Activated CD4-positive, alpha-beta T cell treated with anti-CD3 and anti-CD28 coated beads for 36 hours (primary cell): Measurements from ENCODE around the gene PRDM16. TPM values are rescaled to one million over a fixed set of nuclear protein-coding genes. Genes with fewer than 3 reads are reported as not detected.
A peak's percentile ranks its signal among the peaks of the same experiment; 100 is the strongest.

ENCODE experiments used
- ATAC-seq: fragments of 200-7000 bp; cut with Tn5 transposase; one replicate; pipeline ENCODE4 v1.10.0; 2021; ENCODE audit warnings: mild to moderate bottlenecking, moderate library complexity
- CTCF ChIA-PET: fragments of 350-600 bp; sonication (Branson Sonifier 250); formaldehyde crosslinking; loops from one replicate; lab custom pipeline; 2021; ENCODE audit warnings: antibody characterized with exemption; lab: Charles Lee
- POLR2A ChIA-PET: fragments of 350-600 bp; sonication (Branson Sonifier 250); formaldehyde crosslinking; loops from one replicate; lab custom pipeline; 2021; ENCODE audit warnings: antibody characterized with exemption, inconsistent platforms; lab: Charles Lee
- DNase-seq: peaks from one replicate; pipeline ENCODE4 v3.0.0-alpha.2; 2020
- H3K27ac Mint-ChIP-seq: one replicate; pipeline ENCODE4 v1.8.0; 2021; ENCODE audit warnings: mixed read lengths
- H3K27me3 Mint-ChIP-seq: one replicate; pipeline ENCODE4 v1.8.0; 2021; ENCODE audit warnings: mixed read lengths
- H3K36me3 Mint-ChIP-seq: one replicate; pipeline ENCODE4 v1.8.0; 2021; ENCODE audit warnings: low read depth, mixed read lengths
- H3K4me1 Mint-ChIP-seq: one replicate; pipeline ENCODE4 v1.8.0; 2021; ENCODE audit warnings: mixed read lengths
- H3K4me3 Mint-ChIP-seq: one replicate; pipeline ENCODE4 v1.8.0; 2021; ENCODE audit warnings: mild to moderate bottlenecking, moderate library complexity, mixed read lengths
- H3K9me3 Mint-ChIP-seq: one replicate; pipeline ENCODE4 v1.8.0; 2021; ENCODE audit warnings: low read depth, mixed read lengths
- intact Hi-C, 2 experiments: fragments of 100-400 bp; cut with DNase I in 1 of 2; cut with micrococcal nuclease in 1 of 2; formaldehyde crosslinking; loops; one replicate each; pipeline versions ENCODE4 v1.14.2 to v1.15.1; 2022 to 2024; cut with DNase I, micrococcal nuclease
- total RNA-seq, 2 experiments: library from RNA; stranded (reverse); gene quantifications; one replicate each; pipeline ENCODE4 v1.2.3, GENCODE V29; 2021

PRDM16 gene
- total RNA-seq, 2 experiments from 2014 or later, result 0.32 TPM; not detected in 1

DNA sequence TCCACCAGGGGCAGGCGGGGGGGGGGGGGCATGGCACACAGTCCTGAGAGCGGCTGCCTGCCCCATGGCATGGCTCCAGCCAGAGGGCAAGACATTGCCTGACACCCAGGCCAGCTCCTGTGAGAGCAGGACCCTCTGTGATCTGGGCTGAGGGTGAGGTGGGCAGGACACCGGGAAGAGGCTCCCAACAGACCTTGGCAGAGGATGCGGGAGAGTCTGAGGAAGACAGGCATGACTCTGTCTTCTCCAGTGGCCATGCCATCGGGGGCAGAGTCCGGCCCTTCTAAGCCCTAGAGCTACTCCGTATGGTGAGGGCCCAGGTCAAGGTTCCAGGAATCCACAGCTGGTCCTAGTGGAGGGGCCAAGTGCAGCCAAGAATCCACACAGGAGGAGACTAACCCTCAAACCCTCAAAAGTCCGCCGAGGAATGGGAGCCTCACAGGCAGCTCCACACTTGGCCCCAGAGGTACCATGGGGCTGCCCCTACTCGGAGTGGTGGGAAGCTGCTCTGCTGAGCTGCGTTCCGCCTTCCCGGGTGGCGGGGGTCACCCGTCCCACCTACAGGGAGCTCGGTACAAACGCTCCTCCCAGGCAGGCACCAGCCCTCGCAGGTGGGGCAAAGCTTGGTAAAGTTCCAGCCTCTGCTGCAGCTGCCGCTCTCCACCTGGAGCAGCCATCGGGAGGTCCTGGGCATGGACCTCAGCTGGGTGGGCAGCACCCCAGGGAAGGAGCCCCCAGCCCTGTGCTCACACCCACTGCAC lies 41.2 kb upstream of the PRDM16 start:
- Mint-ChIP-seq H3K27me3 (no peaks in the 10 kb centered on the region), H3K9me3 (no peaks in the 10 kb centered on the region), H3K27ac (no peak overlapping the region), H3K36me3 (no peaks in the 10 kb centered on the region), H3K4me1 (peaks cover 8% of the 10 kb centered on the region), H3K4me3 (no peak overlapping the region)
- ChIA-PET POLR2A (no interaction called here), CTCF (no interaction called here)
- intact Hi-C loops, result no loop called here
- ATAC-seq (no peak), DNase-seq (no peak)

GRCh38 chr1:3028531-3029282 lies 40.3 kb upstream of the PRDM16 start:
- Mint-ChIP-seq H3K27me3 (no peaks in the 10 kb centered on the region), H3K36me3 (no peaks in the 10 kb centered on the region), H3K9me3 (no peaks in the 10 kb centered on the region), H3K27ac (no peak overlapping the region), H3K4me3 (no peak overlapping the region), H3K4me1 (peaks cover 18% of the 10 kb centered on the region)
- ChIA-PET POLR2A (no interaction called here), CTCF (interaction anchor here (0.6 kb wide), 1 partner anchor 400 kb away, joined by 3 read pairs; no protein-coding TSS in a partner anchor)
- no peak for DNase-seq
- intact Hi-C loops, result no loop called here
- ATAC-seq, result no peak

DNA sequence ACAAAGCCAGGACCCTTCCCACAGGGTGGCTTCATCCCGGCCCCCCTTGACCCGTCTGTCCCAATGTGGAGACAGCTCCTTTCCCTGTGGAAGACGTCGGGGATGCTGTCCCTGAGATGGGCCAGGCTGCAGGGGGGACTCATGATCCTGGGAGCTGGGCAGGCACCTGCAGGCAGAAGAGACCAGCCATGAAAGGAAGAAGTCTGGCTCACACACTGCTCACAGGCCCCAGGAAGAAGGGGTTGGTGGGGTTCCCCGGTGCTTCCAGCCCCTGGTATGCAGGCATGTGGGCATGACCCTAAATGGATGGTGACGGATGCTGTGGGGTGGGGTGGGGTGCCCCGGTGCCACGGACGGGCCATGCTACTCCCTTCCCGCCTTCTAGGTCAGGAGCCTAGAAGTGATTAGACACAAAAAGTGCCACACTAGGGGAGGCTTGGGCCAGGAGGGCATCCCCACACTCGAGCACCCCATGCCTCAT lies 39.5 kb upstream of the PRDM16 start:
- Mint-ChIP-seq H3K36me3 (no peaks in the 10 kb centered on the region), H3K9me3 (no peaks in the 10 kb centered on the region), H3K27me3 (no peaks in the 10 kb centered on the region), H3K4me1 (peaks cover 20% of the 10 kb centered on the region), H3K4me3 (no peak overlapping the region), H3K27ac (no peak overlapping the region)
- ChIA-PET POLR2A (no interaction called here), CTCF (no interaction called here)
- intact Hi-C loops, result no loop called here
- DNase-seq (no peak), ATAC-seq (no peak)

DNA sequence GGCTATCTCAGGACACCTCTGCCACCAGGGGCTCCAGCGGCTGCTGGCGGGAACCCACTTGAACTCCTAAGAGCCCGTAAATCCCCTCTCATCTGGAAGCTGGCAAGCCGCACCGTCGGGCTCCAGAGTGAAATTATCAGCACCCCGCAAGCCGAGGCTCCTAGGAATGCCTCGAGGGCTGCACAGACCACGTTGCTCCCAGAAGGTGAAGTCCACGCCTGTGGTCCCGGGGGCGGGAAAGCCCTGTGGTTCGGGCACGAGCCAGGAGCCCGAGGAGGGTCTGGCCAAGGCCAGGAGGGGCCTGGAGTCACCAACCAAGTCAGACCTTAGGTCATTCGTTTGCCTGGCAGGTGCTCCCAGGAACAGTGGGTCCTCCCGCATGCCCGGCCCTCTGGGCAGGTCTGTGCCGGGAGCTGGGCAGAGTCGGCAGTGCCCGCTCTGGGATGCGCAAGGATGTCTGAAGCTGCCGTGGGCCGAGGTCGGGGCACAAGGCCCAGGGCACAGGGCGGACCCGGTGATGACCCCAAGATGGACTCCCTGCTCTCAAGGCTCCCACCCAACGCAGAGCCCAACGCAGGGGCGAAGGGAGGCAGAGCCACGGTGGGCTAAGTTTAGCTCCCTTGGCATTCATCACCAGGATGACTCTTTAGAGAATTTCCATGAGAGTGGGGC lies 38.9 kb upstream of the PRDM16 start:
- H3K4me1 Mint-ChIP-seq, result peaks cover 20% of the 10 kb centered on the region
- no peaks in the 10 kb centered on the region for H3K9me3 Mint-ChIP-seq
- ChIA-PET POLR2A (no interaction called here), CTCF (no interaction called here)
- no peak overlapping the region for H3K4me3 Mint-ChIP-seq
- ATAC-seq (no peak), DNase-seq (no peak)
- intact Hi-C loops, result no loop called here
- no peaks in the 10 kb centered on the region for H3K36me3 Mint-ChIP-seq
- H3K27ac Mint-ChIP-seq, result no peak overlapping the region
- H3K27me3 Mint-ChIP-seq, result no peaks in the 10 kb centered on the region

GRCh38 chr1:3030663-3031381 lies 38.2 kb upstream of the PRDM16 start:
- no peak for DNase-seq
- Mint-ChIP-seq H3K4me3 (no peak overlapping the region), H3K27me3 (no peaks in the 10 kb centered on the region), H3K4me1 (peaks cover 20% of the 10 kb centered on the region), H3K9me3 (no peaks in the 10 kb centered on the region), H3K36me3 (no peaks in the 10 kb centered on the region), H3K27ac (no peak overlapping the region)
- ChIA-PET CTCF (no interaction called here), POLR2A (no interaction called here)
- no peak for ATAC-seq
- intact Hi-C loops, result no loop called here

DNA sequence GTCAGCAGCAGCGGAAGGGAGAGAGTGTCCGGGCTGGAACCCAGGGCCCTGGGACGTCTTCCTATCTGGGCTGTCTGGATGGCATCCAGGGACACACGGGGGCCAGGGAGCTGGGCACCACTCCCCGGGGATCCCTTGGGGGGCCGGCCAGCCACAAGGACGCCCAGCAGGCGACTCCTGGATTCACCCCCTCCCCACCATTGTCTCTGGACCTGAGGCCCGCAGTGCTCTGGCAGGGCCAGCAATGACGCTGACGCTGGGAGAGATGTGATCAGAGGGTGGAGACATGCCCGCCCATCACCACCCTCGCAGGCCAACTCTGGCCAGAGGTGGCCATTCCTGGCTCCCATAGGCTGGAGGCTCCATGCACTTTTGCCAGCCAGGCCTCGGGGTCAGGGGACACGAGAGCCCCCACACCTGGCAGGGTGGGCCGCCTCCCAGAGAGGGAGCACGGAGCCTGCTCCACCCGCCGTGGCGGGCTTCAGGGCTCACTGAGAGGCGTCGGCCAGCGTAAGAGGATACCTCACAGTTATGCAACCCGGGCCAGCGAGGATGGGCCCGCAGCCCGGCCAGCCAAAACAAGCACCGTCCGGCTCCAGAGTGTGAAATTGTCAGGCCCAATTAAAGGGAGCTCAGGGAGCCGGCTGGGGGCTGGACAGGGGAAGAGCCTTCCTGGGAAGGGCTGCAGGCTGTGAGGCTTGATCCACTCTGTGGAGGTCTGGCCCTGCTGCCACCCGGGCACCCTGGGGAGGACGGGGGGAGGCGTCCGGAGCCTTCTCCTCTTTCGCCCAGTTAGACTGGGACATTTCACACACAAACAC lies 37.4 kb upstream of the PRDM16 start:
- no peak overlapping the region for H3K27ac Mint-ChIP-seq
- ATAC-seq, result no peak

DNA sequence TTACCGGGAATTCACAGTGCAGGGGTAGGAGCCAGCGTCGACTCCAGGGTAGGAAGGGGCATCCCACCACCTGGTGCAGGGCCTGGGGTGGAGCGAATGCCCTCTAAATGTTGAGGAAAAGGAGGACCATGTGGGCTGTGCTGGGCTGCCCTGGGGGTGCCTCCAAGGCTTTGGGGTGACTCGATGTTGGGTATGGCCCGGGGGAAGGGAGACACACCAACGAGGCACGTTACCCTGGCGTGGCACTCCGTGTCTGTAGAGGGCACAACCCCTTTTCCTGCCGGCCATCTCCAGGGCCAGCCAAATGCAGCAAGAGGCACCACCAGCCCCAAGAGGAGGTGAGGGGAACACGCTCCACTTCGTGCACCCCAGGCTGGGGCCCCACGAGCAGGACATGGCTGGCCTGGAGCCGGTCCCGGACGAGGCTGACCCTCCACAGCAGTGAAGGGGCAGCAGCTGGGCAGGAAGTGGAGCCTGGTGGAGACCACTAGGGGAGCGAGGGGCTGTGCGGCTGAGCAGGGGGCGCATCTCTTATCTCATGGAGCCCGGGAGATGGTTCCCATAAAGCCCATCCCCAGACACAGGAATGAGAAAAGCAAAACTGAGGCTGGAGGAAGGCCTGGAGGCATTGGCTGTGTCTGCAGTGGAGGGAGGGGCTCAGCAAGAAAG lies 36.5 kb upstream of the PRDM16 start:
- POLR2A ChIA-PET, result no interaction called here
- Mint-ChIP-seq H3K4me1 (peaks cover 20% of the 10 kb centered on the region), H3K27me3 (no peaks in the 10 kb centered on the region), H3K9me3 (no peaks in the 10 kb centered on the region), H3K36me3 (no peaks in the 10 kb centered on the region), H3K27ac (no peak overlapping the region), H3K4me3 (no peak overlapping the region)
- intact Hi-C loops, result no loop called here
- CTCF ChIA-PET, result no interaction called here
- ATAC-seq (no peak), DNase-seq (no peak)

More for the DNA sequence above, 37.4 kb upstream of the PRDM16 start:
- POLR2A ChIA-PET, result no interaction called here
- H3K27me3 Mint-ChIP-seq, result no peaks in the 10 kb centered on the region
- H3K9me3 Mint-ChIP-seq, result no peaks in the 10 kb centered on the region
- no peaks in the 10 kb centered on the region for H3K36me3 Mint-ChIP-seq
- CTCF ChIA-PET, result no interaction called here
- H3K4me1 Mint-ChIP-seq, result peaks cover 20% of the 10 kb centered on the region
- no peak overlapping the region for H3K4me3 Mint-ChIP-seq
- no peak for DNase-seq
- intact Hi-C loops, result no loop called here

- CTCF ChIA-PET, result no interaction called here
- DNase-seq (peak; percentile 46), ATAC-seq (peak; percentile 60)
- Mint-ChIP-seq H3K9me3 (no peaks in the 10 kb centered on the region), H3K36me3 (no peaks in the 10 kb centered on the region), H3K27ac (no peak overlapping the region), H3K4me3 (no peak overlapping the region), H3K27me3 (no peaks in the 10 kb centered on the region), H3K4me1 (peaks cover 20% of the 10 kb centered on the region)
- POLR2A ChIA-PET, result no interaction called here
- intact Hi-C loops, result no loop called here
Observed at GRCh38 chr1:3033040-3033789, 35.8 kb upstream of the PRDM16 start.

- H3K27ac Mint-ChIP-seq, result no peak overlapping the region
- intact Hi-C loops, result no loop called here
- peaks cover 20% of the 10 kb centered on the region for H3K4me1 Mint-ChIP-seq
- ChIA-PET POLR2A (no interaction called here), CTCF (no interaction called here)
- no peaks in the 10 kb centered on the region for H3K9me3 Mint-ChIP-seq
- H3K4me3 Mint-ChIP-seq, result no peak overlapping the region
- DNase-seq (no peak), ATAC-seq (no peak)
- H3K36me3 Mint-ChIP-seq, result no peaks in the 10 kb centered on the region
- H3K27me3 Mint-ChIP-seq, result no peaks in the 10 kb centered on the region
Observed at GRCh38 chr1:3033790-3034090, 35.3 kb upstream of the PRDM16 start.

- H3K27me3 Mint-ChIP-seq, result no peaks in the 10 kb centered on the region
- intact Hi-C loops, result no loop called here
- ATAC-seq (no peak), DNase-seq (no peak)
- H3K4me3 Mint-ChIP-seq, result no peak overlapping the region
- H3K27ac Mint-ChIP-seq, result no peak overlapping the region
- CTCF ChIA-PET, result no interaction called here
- H3K4me1 Mint-ChIP-seq, result peaks cover 20% of the 10 kb centered on the region
- no peaks in the 10 kb centered on the region for H3K9me3 Mint-ChIP-seq
- no peaks in the 10 kb centered on the region for H3K36me3 Mint-ChIP-seq
- POLR2A ChIA-PET, result no interaction called here
Observed at GRCh38 chr1:3034162-3034561, 34.8 kb upstream of the PRDM16 start.
